SHP77 (cell line): ENCODE data around the gene PLXND1.

ENCODE experiments used
- DNase-seq, 2 experiments: peaks; one replicate each; lab custom pipeline; 2025; lab: John Stamatoyannopoulos, UW

PLXND1 gene

DNA sequence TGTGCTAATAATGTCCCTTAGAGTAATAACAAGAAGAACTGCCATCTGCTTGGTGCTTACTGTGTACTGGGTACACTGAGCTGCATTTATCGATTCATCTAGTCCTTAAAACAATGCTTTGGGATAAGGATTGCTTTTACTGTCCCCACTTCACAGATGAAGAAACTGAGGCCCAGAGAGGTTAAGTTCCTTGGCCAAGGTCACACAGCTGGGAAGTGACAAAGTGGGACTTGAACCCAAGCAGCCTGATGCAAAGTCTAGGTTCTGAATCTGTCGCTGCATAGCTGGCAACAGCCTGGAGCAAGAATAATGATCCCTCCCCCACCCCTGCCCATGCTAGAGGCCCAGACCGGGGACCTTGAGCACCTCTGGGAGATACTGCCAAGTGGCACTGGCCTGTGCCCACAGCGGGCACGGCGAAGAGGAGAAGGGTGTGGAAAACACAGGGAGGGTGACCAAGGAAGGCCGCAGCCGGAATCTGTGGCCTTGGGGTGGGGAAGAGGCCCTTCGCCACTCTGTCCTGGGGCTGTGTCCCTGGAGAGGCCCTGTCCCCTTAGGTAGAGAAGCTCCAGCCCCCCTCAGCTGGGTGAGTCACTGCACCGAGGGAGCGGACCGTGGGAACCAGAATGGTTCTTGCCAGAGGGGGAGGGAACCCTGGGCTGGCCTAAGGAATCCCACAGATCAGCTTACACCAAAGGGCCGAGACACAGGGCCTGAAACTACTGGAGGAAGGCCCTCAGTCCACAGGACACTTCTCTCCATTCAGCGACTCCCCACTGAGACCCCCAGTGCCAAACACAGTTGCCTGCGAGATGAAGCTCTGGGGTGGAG is 3.5 kb downstream of the PLXND1 start:
- no peak for DNase-seq

GRCh38 chr3:129602309-129602708 is 4.2 kb downstream of the PLXND1 start:
- DNase-seq = no peak

- no peak for DNase-seq
These were observed 4.8 kb downstream of the PLXND1 start for GRCh38 chr3:129601713-129602112.

DNA sequence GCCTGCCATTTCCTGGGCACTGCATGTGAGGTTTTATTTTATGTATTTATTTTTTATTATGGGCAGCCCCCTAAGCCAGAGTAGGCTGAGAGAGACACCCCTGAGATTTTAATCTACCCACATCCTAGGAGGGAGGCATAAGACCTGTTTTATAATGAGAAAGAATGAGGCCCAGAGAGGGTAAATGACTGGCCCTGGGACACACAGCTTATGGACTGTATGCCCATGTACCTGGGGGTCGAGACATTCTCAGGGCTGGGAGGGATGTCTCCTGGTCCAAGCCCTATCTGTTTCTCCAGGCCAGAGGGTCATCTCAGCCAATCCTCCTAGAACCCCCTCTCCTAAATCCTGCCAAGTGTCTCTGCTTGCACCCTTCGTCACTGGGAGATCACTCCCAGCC is 6.1 kb downstream of the PLXND1 start:
- no peak for DNase-seq

GRCh38 chr3:129599607-129600006 is 6.9 kb downstream of the PLXND1 start:
- DNase-seq = no peak

GRCh38 chr3:129599073-129599472 is 7.4 kb downstream of the PLXND1 start:
- no peak for DNase-seq

GRCh38 chr3:129598484-129598883 is 8.0 kb downstream of the PLXND1 start:
- DNase-seq = no peak

DNA sequence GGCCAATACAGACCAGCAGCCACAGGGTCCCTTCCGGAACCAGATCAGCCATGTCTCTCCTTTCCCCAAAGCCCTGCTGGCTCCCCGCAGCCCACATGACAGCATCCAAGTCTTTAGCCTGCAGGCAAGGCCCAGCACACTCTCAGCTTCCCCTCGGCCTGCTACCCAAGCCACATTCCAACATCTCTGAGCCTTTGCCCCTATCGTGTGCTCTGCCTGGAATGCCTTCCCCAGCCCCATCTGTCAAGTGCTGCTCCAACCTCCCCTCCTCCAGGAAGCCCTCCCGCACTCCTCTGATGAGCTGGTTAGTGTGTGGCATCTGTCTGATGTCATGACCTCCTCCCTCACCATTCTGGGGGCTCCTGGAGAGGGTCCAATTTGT is 8.5 kb downstream of the PLXND1 start:
- no peak for DNase-seq

- peak in 1 of 2 experiments; percentile 60 for DNase-seq
These were observed 9.1 kb downstream of the PLXND1 start for GRCh38 chr3:129597087-129597999.

DNA sequence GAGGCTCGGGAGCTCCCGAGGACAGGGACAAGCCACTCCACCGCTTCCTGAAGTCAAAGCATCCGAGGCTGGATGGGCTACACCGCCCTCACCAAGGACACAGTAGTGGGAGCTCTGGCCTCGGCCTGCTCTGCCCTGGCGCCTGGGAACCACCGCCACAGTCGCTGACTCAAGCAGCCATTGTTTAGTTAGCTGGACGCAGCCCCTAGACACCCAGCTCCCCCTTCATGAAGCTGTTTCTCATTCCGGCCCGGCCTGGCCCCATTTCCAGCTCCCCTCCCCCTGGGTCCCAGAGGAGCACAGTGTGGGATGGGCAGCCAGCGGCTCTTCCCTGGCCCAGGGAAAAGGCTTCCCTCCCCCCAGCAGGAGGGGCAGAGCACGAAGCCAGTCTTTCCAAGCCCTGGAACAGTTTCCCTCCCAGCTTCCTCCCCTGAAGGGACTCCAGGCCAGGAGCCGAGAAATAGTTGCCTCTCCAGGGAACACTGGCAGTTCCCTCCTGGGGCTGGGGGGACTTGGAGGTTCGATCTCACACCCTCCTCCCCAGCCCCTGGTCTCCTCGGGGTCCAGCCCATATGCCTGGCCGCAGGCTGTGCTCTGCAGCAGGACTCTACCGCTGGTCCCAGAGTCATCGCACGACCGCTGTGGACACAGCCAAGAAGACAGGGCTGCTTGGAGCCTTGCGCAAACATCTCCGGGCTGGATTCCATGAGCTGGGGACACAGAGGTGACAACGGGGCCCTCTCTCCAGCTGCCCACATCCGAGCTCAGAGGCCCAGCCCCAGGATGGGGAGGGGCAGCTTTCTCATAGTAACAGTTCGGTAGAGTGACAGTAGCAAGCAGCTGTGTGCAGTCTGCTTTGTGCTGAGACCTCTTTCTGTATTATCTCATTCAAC is 10.0 kb downstream of the PLXND1 start:
- DNase-seq = peak; percentile 76 to 84

DNA sequence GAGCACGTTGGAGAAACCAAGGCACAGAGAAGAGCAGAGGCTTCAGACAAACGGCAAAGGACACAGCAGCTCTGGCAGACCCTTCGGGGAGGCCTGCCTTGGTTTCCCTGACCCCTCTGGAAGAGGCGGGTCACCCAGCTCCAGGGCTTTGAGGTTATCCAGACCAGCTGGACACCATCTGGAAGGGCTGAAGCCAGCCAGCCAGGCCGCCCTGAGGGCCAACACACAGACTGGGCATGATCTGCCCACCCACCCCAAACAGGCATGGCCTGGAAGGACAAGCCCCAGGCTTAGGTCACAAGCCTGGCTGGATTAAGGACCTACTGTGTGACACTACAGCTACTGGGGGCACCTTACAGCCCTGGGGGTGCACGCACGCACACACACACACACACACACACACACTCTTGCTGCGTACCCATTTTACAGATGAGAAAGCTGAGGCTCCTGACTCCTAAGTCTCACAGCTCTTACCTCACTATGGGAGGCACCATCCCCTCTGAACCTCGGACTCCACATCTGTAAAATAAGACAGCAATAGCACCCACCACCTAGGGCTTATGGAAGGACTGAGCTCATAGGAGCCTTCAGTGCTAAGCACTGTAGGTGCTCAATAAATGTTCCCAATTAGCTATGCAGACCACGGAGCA is 10.8 kb downstream of the PLXND1 start:
- no peak for DNase-seq

GRCh38 chr3:129594907-129595390 is 11.5 kb downstream of the PLXND1 start:
- no peak for DNase-seq

DNA sequence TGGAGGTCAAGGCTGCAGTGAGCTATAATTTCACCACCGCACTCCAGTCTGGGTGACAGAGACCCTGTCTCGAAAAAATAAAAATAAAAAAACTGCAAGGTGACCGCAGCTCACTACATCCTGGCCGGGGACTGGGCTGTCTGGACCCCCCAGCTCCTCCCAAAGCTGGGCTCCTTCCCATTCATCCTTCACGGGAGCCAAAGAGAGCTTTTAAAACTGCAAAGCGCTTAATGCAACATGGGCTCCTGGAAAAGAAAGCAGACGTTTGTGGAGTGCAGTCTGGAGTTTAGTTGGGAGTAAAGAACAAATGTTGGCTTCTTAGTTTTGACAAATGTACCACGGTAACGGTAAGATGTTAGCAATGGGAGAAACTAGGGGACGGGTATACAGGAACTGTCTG is 12.1 kb downstream of the PLXND1 start:
- DNase-seq = no peak

- DNase-seq = peak; percentile 93 to 95
These were observed 12.7 kb downstream of the PLXND1 start for GRCh38 chr3:129593595-129594339.

GRCh38 chr3:129593230-129593594 is 13.3 kb downstream of the PLXND1 start:
- peak in 1 of 2 experiments; percentile 80 for DNase-seq

DNA sequence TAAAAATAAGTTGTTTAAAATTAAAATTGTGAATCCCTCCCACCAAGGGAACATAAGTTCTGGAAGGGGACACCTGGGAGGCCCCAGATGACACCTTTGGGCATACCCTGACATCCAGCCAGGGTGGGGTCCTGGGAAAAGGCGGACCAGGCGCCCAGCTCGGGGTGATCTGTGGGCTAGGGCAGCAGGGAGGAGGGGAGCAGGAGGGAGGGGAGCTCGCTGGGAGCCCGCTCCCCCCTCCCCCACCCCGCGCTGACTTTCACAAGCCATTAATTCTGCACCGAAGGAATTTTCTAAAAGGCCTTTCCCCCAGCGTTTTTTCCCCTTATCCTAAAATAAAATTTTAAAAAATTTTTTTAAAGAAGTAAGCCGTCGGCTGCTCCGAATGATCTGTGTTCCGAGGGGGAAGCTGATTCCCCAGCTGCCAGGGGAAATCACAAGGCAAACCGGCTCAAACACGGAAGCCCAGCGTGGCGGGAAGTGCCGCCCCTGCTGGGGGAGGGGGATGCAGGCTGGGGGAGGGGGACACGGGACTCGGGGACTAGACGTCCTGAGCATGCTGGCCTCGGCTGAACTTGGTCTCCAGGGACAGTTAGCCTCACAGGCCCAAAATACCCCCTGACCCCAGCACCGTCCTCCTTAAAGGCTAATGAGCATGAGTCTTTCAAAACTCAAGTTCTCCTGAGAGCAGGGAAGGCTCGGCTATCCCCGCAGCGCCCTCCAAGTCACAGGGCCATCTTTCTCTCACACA is 13.9 kb downstream of the PLXND1 start:
- peak; percentile 18 to 35 for DNase-seq

DNA sequence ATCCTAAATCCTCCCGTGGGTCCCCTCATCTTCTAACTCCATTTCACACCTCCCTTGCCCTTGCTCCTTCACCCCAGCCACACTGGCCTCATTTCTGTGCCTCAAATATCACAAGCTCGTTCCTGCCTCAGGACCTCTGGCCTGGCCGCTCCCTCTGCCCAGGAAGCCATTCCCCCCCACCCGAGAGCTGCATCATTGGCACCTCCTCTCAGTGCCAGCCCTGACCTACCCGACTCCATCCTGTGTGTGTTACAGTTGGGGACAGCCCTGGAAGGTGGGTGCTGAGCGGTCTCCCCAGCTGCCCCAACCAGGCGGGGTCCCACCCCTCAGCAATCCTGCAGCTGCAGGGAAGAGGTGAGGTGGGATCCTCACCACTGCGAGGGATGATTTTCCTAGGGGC is 14.5 kb downstream of the PLXND1 start:
- DNase-seq = no peak

DNA sequence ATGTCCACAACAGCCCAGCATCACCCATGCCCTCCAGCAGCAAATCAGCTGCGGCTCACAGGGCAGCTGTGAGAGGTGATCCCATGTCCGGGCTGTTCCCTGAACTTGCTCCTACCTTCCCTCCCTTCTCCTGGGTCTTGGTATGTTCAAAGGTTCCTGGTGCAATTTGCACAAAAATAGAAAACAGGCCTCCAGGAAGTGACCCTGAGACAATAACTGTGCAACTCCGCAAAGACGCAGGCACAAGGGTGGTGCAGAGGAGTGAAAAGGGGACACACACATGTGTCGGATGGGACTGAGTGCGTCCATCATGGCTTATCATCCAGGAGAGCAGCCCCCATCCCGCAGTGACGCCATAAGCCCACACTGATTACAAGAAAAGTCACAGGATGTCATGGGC is 16.3 kb downstream of the PLXND1 start:
- no peak for DNase-seq

DNA sequence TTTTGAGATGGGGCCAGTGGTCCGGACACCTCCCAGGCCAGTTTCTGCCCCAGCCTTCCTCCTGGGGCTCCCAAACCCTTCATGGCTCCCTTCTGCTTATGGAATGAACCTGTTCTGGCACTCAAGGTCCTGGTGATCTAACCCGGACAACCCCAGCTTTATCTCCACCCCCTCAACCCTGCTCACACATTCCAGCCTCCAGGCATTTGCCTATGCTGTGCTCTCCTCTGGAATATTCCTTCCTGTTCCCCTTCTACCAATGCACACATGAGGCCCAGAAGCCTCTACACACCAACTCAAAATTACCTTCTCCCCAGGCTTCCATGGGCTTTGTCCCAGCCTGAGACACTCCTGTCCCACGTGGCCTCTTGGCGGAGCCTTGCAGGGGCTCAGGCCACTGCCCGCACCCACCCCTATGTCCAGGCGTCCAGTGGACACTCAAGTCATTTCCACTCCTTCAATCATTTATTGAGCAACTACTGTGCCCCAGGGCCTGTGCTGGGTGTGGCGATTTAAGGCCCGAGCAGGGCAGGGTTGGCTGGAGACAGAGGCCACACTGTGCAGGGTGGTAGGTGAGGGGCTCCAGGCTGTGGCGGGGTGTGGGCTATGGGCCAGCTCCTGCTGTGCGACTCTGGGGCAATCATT is 18.8 kb downstream of the PLXND1 start:
- no peak for DNase-seq
